Stimulated activated CD4-positive, alpha-beta T cell treated with anti-CD3 and anti-CD28 coated beads, Interleukin-4, amount 100 ng/mL, for 48 hours (primary cell): ENCODE data around the gene MED22.
"Not testable (repeated sequence)": the region's sequence is repeated elsewhere in the genome, so short reads cannot be mapped to it uniquely, and the experiment has no call there.

Experiments used
- DNase-seq, 2 donors: peaks; one replicate each; pipeline ENCODE4 v3.0.0-alpha.2; 2020; ENCODE audit warnings: low read depth in 2 of 2

Gene MED22

DNA sequence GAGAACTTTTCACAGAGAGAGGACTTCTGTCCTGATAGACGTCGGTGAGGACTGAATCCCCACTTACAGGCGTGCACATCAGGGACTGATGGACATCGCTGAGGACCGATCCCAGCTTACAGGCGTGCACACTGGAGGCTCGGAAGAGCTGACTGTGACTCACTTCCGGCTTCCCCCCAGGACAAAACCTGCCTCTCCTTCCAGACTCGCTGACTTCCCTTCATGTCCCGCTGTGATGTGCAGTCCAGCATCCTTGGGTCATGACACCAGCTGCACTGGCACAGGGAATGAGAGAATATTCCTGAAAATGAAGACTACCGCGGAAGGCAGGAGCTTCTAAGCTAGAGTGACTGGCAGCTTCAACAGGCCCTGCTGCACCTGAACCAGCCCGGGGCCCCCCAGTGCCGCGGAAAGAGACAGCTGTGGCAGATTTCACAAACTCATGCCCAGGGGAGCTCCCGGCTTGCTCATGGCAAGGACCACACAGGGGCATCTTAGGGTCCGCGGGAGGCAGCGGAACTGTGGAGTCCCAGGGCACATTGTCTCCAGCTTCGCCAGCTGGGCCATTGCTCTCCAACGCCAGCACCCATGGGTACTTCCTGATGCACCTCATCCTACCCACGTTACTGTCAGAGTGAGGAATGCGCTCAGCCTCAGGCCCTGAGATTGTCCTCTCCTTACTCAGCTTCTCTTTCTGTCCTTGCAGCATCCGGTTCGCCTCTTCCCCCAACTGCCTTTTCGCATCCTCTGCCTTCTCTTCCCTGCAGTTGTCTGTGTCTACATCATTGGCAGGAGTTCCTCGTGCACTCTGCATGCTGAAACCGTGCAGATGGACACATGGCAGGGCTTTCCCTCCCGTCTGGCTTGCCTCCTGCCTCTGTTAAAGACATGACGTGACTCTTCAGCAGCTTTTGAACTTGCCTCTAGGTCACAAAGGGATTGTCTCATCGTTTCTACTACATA, 41.4 kb downstream of the MED22 start:
- DNase-seq, result no peak

DNA sequence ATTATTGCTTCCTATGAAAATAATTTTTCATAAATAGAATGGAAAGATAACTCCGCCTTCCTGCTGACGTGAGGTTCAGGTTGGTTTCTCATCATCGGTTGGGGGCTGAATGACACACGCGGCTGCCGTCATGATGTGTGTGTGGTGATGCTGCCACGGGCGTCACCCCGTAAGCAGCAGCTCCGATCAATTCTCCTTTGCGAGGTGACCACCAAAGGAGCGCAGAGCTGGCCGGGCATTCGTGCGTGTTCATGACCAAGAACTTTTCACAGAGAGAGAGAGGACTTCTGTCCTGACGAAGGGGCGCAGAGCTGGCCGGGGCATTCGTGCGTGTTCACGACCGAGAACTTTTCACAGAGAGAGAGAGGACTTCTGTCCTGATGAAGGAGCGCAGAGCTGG, 42.2 kb downstream of the MED22 start:
- no peak for DNase-seq

DNA sequence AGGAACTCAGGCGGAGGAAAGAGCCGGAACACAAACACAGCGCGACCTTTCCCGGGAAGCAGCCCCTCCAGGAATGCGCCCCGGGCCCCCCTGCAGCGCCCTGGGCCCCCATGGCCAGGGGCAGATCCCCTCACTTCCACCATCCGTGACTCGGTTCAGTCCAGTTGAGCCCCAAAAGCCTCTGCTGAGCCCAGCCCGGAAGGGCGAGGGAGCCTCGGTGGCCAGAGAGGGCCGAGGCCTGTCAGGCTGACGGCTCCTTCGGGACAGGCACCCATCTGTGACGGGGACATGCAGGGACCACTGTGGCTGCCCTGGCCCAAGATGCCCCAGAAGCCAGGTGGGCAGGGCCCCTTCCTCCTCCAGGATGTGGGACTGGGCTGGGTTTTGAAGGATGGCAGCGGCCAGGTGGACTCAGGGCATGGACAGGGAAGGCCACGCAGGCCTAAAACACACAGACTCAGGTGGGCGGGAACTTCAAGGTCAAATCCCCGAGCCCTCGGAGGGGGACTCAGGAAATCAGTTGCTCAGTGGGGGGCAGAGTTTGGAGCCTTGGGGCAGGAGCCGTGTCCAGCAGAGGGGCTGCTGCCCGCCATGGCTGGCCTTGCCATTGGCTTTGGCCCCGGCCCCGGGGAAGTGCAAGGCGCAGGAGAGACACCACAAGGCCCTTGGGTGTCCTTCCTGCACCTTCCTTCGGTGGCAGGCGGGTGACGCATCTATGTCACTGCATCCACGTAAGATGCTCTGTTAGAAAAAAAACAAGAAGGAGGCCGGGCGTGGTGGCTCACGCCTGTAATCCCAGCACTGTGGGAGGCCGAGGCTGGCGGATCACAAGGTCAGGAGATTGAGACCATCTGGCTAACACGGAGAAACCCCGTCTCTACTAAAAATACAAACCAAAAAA, 43.2 kb downstream of the MED22 start:
- no peak for DNase-seq

DNA sequence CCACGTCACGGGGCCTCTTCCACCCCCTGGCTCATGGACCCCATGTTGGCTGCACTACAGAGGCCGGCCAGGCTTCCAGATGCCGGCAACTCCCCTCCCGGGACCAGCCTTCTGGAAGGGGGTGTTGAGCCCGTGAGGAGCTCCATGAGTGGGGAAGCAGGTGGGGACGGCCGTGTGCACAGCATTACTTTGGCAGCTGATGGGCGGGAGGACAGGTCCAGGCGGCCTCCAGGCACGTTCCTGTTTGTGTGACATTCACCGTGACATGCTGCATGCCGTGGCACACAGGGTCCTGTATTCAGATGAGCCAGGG, 43.8 kb downstream of the MED22 start:
- DNase-seq, result no peak

GRCh38 chr9:133303266-133304157, 44.4 kb downstream of the MED22 start:
- DNase-seq, result no peak

- no peak for DNase-seq
These were observed 46.4 kb downstream of the MED22 start for GRCh38 chr9:133301253-133302230.

DNA sequence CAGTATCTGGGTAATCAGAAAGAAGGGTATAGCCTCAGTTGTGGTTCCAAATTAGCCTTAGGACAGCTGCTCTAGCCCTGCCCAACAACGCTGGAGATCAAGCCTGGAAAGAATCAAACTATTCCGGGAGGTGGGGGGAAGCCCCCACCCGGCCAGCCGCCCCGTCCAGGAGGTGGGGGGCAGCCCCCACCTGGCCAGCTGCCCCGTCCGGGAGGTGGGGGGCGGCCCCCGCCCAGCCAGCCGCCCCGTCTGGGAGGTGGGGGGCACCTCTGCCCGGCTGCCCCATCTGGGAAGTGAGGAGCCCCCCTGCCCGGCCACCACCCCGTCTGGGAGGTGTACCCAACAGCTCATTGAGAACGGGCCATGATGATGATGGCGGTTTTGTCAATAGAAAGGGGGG, 47.9 kb downstream of the MED22 start:
- DNase-seq, result not testable (repeated sequence)

DNA sequence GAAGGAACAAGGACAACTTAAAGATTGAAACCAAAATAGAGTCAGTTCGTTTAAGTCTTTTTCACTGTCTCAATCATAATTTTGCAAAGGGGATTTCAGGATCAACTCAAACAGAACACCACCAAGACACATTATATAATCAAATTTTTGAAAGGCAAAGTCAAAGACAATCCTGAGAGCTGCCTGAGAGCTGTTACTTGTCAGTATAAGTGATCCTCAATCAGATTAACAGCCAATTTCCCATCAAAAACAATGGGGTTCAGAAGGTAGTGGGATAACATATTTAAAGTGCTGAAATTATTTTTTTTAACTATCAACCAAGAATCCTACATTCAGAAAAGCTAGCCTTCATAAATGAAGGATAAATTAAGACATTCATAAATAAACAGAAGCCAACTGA, 53.7 kb downstream of the MED22 start:
- no peak for DNase-seq

- DNase-seq, result no peak
These were observed 57.1 kb downstream of the MED22 start for GRCh38 chr9:133290751-133291302.
